Measurements from ENCODE around the gene TTBK2.

Gene TTBK2

DNA sequence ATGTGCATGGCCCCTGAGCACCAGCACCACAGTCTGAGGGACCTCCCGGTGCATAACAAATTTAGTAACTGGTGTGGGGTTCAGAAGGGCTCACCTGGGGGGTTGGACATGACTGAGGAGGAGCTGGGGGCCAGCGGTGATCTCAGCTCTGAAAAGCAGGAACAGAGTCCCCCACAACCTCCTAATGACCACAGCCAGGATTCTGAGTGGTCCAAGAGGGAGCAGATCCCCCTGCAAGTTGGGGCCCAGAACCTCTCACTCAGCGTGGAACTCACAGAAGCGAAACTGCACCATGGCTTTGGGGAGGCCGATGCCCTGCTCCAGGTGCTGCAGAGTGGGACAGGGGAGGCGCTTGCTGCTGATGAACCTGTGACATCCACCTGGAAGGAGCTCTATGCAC, 226.6 kb downstream of the TTBK2 start:
- no peak overlapping the region for H3K27ac ChIP-seq (ENCODE audit: low read depth, low read length)
- H3K9me3 ChIP-seq (ENCODE audit: control insufficient read depth, insufficient read depth, low read length) = no peaks in the 10 kb centered on the region
- H3K4me3 ChIP-seq (ENCODE audit: low read depth, low read length) = no peak overlapping the region
- H3K9ac ChIP-seq (ENCODE audit: low read depth, low read length) = no peak overlapping the region
- no peaks in the 10 kb centered on the region for H3K36me3 ChIP-seq (ENCODE audit: control insufficient read depth, insufficient read depth, low read length)
- no peaks in the 10 kb centered on the region for H3K27me3 ChIP-seq (ENCODE audit: control insufficient read depth, insufficient read depth, low read length)
- H3K4me1 ChIP-seq (ENCODE audit: control insufficient read depth, insufficient read depth, low read length) = no peaks in the 10 kb centered on the region

DNA sequence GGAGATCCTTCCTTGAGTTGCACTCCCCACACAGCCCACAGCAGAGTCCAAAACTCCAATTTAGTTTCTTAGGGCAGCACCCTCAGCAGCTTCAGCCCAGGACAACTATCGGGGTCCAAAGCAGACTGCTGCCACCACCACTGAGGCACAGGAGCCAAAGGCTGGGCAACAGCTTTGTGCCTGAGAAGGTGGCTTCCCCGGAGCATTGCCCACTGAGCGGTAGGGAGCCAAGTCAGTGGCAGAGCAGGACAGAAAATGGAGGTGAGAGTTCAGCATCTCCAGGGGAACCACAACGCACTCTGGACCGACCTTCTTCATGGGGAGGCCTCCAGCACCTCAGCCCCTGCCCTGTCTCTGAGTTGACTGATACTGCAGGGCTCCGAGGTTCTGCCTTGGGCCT, 227.1 kb downstream of the TTBK2 start:
- Histone ChIP-seq H3K9me3 (ENCODE audit: control insufficient read depth, insufficient read depth, low read length) (no peaks in the 10 kb centered on the region), H3K9ac (ENCODE audit: low read depth, low read length) (no peak overlapping the region), H3K27ac (ENCODE audit: low read depth, low read length) (no peak overlapping the region), H3K27me3 (ENCODE audit: control insufficient read depth, insufficient read depth, low read length) (no peaks in the 10 kb centered on the region), H3K36me3 (ENCODE audit: control insufficient read depth, insufficient read depth, low read length) (no peaks in the 10 kb centered on the region), H3K4me3 (ENCODE audit: low read depth, low read length) (no peak overlapping the region), H3K4me1 (ENCODE audit: control insufficient read depth, insufficient read depth, low read length) (no peaks in the 10 kb centered on the region)

DNA sequence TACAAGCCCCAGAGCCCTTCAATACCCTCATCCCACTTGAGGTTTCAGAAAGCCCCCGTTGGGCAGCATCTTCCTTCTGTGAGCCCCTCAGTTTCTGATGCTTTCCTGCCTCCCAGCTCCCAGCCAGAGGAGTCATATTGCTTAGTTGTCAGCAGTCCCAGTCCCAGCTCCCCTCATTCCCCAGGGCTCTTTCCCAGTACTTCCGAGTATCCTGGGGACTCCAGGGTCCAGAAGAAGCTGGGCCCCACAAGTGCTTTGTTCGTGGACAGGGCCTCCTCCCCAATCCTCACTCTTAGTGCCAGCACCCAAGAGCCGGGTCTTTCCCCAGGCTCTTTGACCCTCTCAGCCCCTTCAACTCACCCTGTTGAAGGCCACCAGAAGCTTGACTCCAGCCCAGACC, 227.6 kb downstream of the TTBK2 start:
- Histone ChIP-seq H3K27ac (ENCODE audit: low read depth, low read length) (no peak overlapping the region), H3K36me3 (ENCODE audit: control insufficient read depth, insufficient read depth, low read length) (no peaks in the 10 kb centered on the region), H3K9ac (ENCODE audit: low read depth, low read length) (no peak overlapping the region), H3K4me1 (ENCODE audit: control insufficient read depth, insufficient read depth, low read length) (no peaks in the 10 kb centered on the region), H3K27me3 (ENCODE audit: control insufficient read depth, insufficient read depth, low read length) (no peaks in the 10 kb centered on the region), H3K9me3 (ENCODE audit: control insufficient read depth, insufficient read depth, low read length) (no peaks in the 10 kb centered on the region), H3K4me3 (ENCODE audit: low read depth, low read length) (no peak overlapping the region)

DNA sequence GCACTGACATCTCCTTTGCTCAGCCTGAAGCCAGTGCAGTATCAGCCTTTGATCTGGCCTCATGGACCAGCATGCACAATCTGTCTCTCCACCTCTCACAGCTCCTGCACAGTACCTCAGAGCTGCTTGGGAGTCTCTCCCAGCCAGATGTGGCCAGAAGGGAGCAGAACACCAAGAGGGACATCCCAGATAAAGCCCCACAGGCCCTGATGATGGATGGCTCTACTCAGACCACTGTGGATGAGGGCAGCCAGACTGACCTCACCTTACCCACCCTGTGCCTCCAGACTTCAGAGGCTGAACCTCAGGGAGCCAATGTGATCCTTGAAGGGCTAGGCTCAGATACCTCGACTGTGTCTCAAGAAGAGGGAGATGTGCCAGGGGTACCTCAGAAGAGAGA, 228.0 kb downstream of the TTBK2 start:
- no peaks in the 10 kb centered on the region for H3K27me3 ChIP-seq (ENCODE audit: control insufficient read depth, insufficient read depth, low read length)
- no peaks in the 10 kb centered on the region for H3K36me3 ChIP-seq (ENCODE audit: control insufficient read depth, insufficient read depth, low read length)
- no peaks in the 10 kb centered on the region for H3K4me1 ChIP-seq (ENCODE audit: control insufficient read depth, insufficient read depth, low read length)
- H3K9me3 ChIP-seq (ENCODE audit: control insufficient read depth, insufficient read depth, low read length) = no peaks in the 10 kb centered on the region
- no peak overlapping the region for H3K4me3 ChIP-seq (ENCODE audit: low read depth, low read length)
- H3K9ac ChIP-seq (ENCODE audit: low read depth, low read length) = no peak overlapping the region
- H3K27ac ChIP-seq (ENCODE audit: low read depth, low read length) = no peak overlapping the region

DNA sequence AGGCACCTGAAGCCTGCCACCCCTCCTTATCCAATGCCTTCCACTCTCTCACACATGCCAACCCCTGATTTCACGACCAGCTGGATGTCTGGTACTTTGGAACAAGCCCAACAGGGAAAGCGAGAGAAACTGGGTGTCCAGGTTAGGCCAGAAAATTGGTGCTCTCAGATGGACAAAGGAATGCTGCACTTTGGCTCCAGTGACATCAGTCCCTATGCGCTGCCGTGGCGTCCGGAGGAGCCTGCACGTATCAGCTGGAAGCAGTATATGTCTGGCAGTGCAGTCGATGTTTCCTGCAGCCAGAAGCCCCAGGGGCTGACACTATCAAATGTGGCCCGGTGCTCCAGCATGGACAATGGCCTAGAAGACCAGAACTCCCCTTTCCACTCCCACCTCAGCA, 228.8 kb downstream of the TTBK2 start:
- H3K36me3 ChIP-seq (ENCODE audit: control insufficient read depth, insufficient read depth, low read length) = no peaks in the 10 kb centered on the region
- no peaks in the 10 kb centered on the region for H3K9me3 ChIP-seq (ENCODE audit: control insufficient read depth, insufficient read depth, low read length)
- no peak overlapping the region for H3K4me3 ChIP-seq (ENCODE audit: low read depth, low read length)
- no peaks in the 10 kb centered on the region for H3K4me1 ChIP-seq (ENCODE audit: control insufficient read depth, insufficient read depth, low read length)
- no peaks in the 10 kb centered on the region for H3K27me3 ChIP-seq (ENCODE audit: control insufficient read depth, insufficient read depth, low read length)
- no peak overlapping the region for H3K9ac ChIP-seq (ENCODE audit: low read depth, low read length)
- no peak overlapping the region for H3K27ac ChIP-seq (ENCODE audit: low read depth, low read length)

DNA sequence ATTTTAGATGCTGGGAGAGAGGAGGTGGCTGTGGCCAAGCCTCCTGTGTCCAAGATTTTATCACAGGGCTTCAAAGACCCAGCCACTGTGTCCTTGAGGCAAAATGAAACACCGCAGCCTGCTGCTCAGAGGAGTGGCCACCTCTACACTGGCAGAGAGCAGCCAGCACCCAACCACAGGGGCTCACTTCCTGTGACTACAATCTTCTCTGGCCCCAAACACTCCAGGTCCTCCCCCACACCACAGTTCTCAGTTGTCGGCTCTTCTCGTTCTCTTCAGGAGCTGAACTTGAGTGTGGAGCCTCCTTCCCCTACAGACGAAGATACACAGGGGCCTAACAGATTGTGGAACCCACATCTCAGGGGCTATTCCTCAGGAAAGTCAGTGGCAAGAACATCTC, 229.3 kb downstream of the TTBK2 start:
- Histone ChIP-seq H3K9me3 (ENCODE audit: control insufficient read depth, insufficient read depth, low read length) (no peaks in the 10 kb centered on the region), H3K27ac (ENCODE audit: low read depth, low read length) (no peak overlapping the region), H3K4me3 (ENCODE audit: low read depth, low read length) (no peak overlapping the region), H3K36me3 (ENCODE audit: control insufficient read depth, insufficient read depth, low read length) (peaks cover 2% of the 10 kb centered on the region; the same call in 1 of the 2 replicates), H3K27me3 (ENCODE audit: control insufficient read depth, insufficient read depth, low read length) (no peaks in the 10 kb centered on the region), H3K9ac (ENCODE audit: low read depth, low read length) (no peak overlapping the region), H3K4me1 (ENCODE audit: control insufficient read depth, insufficient read depth, low read length) (no peaks in the 10 kb centered on the region)
